ENCODE results near the gene WDR76.

- TF ChIP-seq YY1 (IDR thresholded peaks at IDR 0.05; ENCODE audit: insufficient read depth, insufficient read length) (no peak), ZNF274 (IDR thresholded peaks at IDR 0.05; ENCODE audit: low read depth, low read length) (no peak), SUZ12 (IDR thresholded peaks at IDR 0.05; ENCODE audit: extremely low read depth, insufficient read depth, insufficient read length) (no peak)
Observed at GRCh38 chr15:43872416-43873020, 45.7 kb downstream of the WDR76 start.
